ENCODE measurements around the gene BNC1. TPM values are rescaled to one million over a fixed set of nuclear protein-coding genes. Genes with fewer than 3 reads are reported as not detected.

Gene BNC1
- total RNA-seq, 1 donor from 2014 or later = 2.3 TPM

- H3K27me3 Mint-ChIP-seq (ENCODE audit: low read depth) = no peaks in the 10 kb centered on the region
- H3K27ac Mint-ChIP-seq (ENCODE audit: unreplicated experiment) = no peak overlapping the region
- peaks cover 28% of the 10 kb centered on the region for H3K4me1 Mint-ChIP-seq (ENCODE audit: low read depth)
- H3K4me3 Mint-ChIP-seq (ENCODE audit: unreplicated experiment) = no peak overlapping the region
- H3K9me3 Mint-ChIP-seq (ENCODE audit: low read depth) = no peaks in the 10 kb centered on the region
- no peak for DNase-seq (ENCODE audit: low spot score)
- TF ChIP-seq CTCF (IDR thresholded peaks at IDR 0.05) = no peak
- no peaks in the 10 kb centered on the region for H3K36me3 Mint-ChIP-seq (ENCODE audit: low read depth)
Observed at GRCh38 chr15:83289160-83289559, 4.7 kb upstream of the BNC1 start.

GRCh38 chr15:83288381-83288801 lies 3.9 kb upstream of the BNC1 start:
- no peaks in the 10 kb centered on the region for H3K9me3 Mint-ChIP-seq (ENCODE audit: low read depth)
- H3K4me1 Mint-ChIP-seq (ENCODE audit: low read depth) = peaks cover 31% of the 10 kb centered on the region
- H3K27ac Mint-ChIP-seq (ENCODE audit: unreplicated experiment) = no peak overlapping the region
- H3K4me3 Mint-ChIP-seq (ENCODE audit: unreplicated experiment) = no peak overlapping the region
- no peaks in the 10 kb centered on the region for H3K36me3 Mint-ChIP-seq (ENCODE audit: low read depth)
- no peak for TF ChIP-seq CTCF (IDR thresholded peaks at IDR 0.05)
- H3K27me3 Mint-ChIP-seq (ENCODE audit: low read depth) = peaks cover 3% of the 10 kb centered on the region
- DNase-seq (ENCODE audit: low spot score) = no peak

- peaks cover 1% of the 10 kb centered on the region for H3K36me3 Mint-ChIP-seq (ENCODE audit: low read depth)
- H3K4me1 Mint-ChIP-seq (ENCODE audit: low read depth) = peaks cover 36% of the 10 kb centered on the region
- no peaks in the 10 kb centered on the region for H3K9me3 Mint-ChIP-seq (ENCODE audit: low read depth)
- no peak overlapping the region for H3K4me3 Mint-ChIP-seq (ENCODE audit: unreplicated experiment)
- DNase-seq (ENCODE audit: low spot score) = no peak
- TF ChIP-seq CTCF (IDR thresholded peaks at IDR 0.05) = no peak
- H3K27me3 Mint-ChIP-seq (ENCODE audit: low read depth) = peaks cover 6% of the 10 kb centered on the region
- H3K27ac Mint-ChIP-seq (ENCODE audit: unreplicated experiment) = peak overlapping the region; percentile 83
Observed at GRCh38 chr15:83287541-83288027, 3.1 kb upstream of the BNC1 start.

- no peaks in the 10 kb centered on the region for H3K9me3 Mint-ChIP-seq (ENCODE audit: low read depth)
- H3K27ac Mint-ChIP-seq (ENCODE audit: unreplicated experiment) = no peak overlapping the region
- no peak for DNase-seq (ENCODE audit: low spot score)
- peaks cover 6% of the 10 kb centered on the region for H3K27me3 Mint-ChIP-seq (ENCODE audit: low read depth)
- H3K4me1 Mint-ChIP-seq (ENCODE audit: low read depth) = peaks cover 36% of the 10 kb centered on the region
- TF ChIP-seq CTCF (IDR thresholded peaks at IDR 0.05) = no peak
- peaks cover 1% of the 10 kb centered on the region for H3K36me3 Mint-ChIP-seq (ENCODE audit: low read depth)
- H3K4me3 Mint-ChIP-seq (ENCODE audit: unreplicated experiment) = no peak overlapping the region
Observed at GRCh38 chr15:83285979-83286553, 1.6 kb upstream of the BNC1 start.

- peaks cover 36% of the 10 kb centered on the region for H3K4me1 Mint-ChIP-seq (ENCODE audit: low read depth)
- H3K27ac Mint-ChIP-seq (ENCODE audit: unreplicated experiment) = no peak overlapping the region
- peaks cover 1% of the 10 kb centered on the region for H3K36me3 Mint-ChIP-seq (ENCODE audit: low read depth)
- peak overlapping the region; percentile 50 for H3K4me3 Mint-ChIP-seq (ENCODE audit: unreplicated experiment)
- H3K27me3 Mint-ChIP-seq (ENCODE audit: low read depth) = peaks cover 8% of the 10 kb centered on the region
- DNase-seq (ENCODE audit: low spot score) = no peak
- no peak for TF ChIP-seq CTCF (IDR thresholded peaks at IDR 0.05)
- no peaks in the 10 kb centered on the region for H3K9me3 Mint-ChIP-seq (ENCODE audit: low read depth)
Observed at GRCh38 chr15:83285284-83285978, 967 bp upstream of the BNC1 start.
